Bronchus fibroblast of lung (primary cell): ENCODE data around the gene PLEKHB2. TPM values are rescaled to one million over a fixed set of nuclear protein-coding genes. Genes with fewer than 3 reads are reported as not detected.

Experiments used
- total RNA-seq: library from RNA; depleted of rRNA; stranded (reverse); fragments of >200 nt; gene quantifications from 2 replicates; pipeline ENCODE4 v1.2.3, GENCODE V29; 2015

Gene PLEKHB2
- total RNA-seq: 46.2 and 54.5 TPM in 2 replicates

GRCh38 chr2:131105156-131105949 lies at the start of gene PLEKHB2:
TSS of gene PLEKHB2 (plus strand) at chr2:131105336. CDS start at chr2:131120942, 15,606 bp downstream.

GRCh38 chr2:131093006-131093695 lies 12.0 kb upstream of the PLEKHB2 start, which contains the start of gene FAM168B:
TSS of gene FAM168B (minus strand) at chr2:131093460. CDS start at chr2:131082646, 10,814 bp downstream.

Other genes with a start within 250 kb of the PLEKHB2 start
- gene FAM168B, start 11.9 kb upstream of the PLEKHB2 start, total RNA-seq: 75.4 and 90.6 TPM in 2 replicates
- not detected in 2 replicates for gene POTEE, start 104.2 kb downstream of the PLEKHB2 start, total RNA-seq